Myometrial cell (primary cell): ENCODE results near the gene RTL10. TPM values are rescaled to one million over a fixed set of nuclear protein-coding genes. Genes with fewer than 3 reads are reported as not detected.

Experiments
- total RNA-seq: library from RNA; depleted of rRNA; stranded (reverse); fragments of >200 nt; gene quantifications from 2 replicates; pipeline ENCODE4 v1.2.3, GENCODE V29; 2015

Gene RTL10, protein sequence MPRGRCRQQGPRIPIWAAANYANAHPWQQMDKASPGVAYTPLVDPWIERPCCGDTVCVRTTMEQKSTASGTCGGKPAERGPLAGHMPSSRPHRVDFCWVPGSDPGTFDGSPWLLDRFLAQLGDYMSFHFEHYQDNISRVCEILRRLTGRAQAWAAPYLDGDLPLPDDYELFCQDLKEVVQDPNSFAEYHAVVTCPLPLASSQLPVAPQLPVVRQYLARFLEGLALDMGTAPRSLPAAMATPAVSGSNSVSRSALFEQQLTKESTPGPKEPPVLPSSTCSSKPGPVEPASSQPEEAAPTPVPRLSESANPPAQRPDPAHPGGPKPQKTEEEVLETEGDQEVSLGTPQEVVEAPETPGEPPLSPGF
- total RNA-seq: 11.8 and 16.1 TPM in 2 replicates

DNA sequence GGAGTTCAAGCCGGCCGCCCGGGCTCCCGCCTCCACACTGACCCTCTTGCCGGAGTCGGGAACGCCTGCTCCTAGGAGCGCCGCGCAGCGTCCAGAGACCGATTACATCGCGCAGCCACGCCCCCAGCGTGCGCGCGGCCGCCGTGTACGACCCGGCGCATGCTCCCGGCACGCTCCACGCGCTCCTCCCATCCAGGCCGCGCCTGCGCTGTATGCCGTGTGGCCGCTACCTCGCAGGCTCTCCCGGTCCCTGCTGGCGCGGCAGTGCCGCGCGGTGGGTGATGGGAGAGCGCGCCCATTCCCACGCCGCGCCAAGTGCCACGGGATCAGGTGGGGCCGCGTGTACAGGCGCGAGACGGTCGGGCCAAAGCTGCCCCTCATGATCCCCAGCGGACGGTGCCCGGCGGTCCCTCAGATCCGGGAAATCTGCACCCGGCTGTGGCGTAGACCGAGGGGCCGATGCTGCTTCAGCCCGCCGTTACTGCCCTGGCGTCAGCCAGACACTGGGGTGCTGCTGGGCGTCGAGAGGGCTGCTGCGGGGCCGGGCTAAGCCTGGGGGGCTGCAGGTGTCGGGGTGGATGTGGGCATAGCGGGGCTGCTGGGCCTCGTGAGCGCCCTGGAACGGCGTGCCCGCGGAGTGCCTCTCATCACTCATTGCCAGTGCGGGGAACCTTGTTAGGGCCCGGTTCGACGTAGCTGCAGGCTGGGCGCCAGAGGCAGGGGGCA lies at the start of gene RTL10, which contains the start of gene GNB1L:
RTL10 (minus strand) TSS at position 97 of the 726 bp plus-strand sequence. CDS start 2,613 bp downstream, outside the sequence.
GNB1L (minus strand) TSS at position 97 of the 726 bp plus-strand sequence. CDS start 33,519 bp downstream, outside the sequence.

Other genes with a start within 250 kb of the RTL10 start
- 16.5 and 26.2 TPM in 2 replicates for gene SEPTIN5, start 140.4 kb downstream of the RTL10 start, total RNA-seq
- 0.29 and 3.0 TPM in 2 replicates for gene GP1BB, start 131.3 kb downstream of the RTL10 start, total RNA-seq
- gene TBX1, start 94.1 kb downstream of the RTL10 start, total RNA-seq: not detected in 2 replicates
- 19.7 and 20.8 TPM in 2 replicates for gene GNB1L, start within 50 bp of the RTL10 start, total RNA-seq
- gene COMT, start 86.9 kb upstream of the RTL10 start, total RNA-seq: 315 and 400 TPM in 2 replicates
- 21.9 and 24.6 TPM in 2 replicates for gene TXNRD2, start 86.9 kb upstream of the RTL10 start, total RNA-seq
- gene ARVCF, start 161.9 kb upstream of the RTL10 start, total RNA-seq: 1.7 and 4.4 TPM in 2 replicates
- gene TANGO2, start 166.2 kb upstream of the RTL10 start, total RNA-seq: 21.3 and 36.0 TPM in 2 replicates
- 8.2 and 8.6 TPM in 2 replicates for gene DGCR8, start 225.4 kb upstream of the RTL10 start, total RNA-seq